Muscle of back (tissue), 11 donors: ENCODE measurements around the gene NT5DC2. TPM values are rescaled to one million over a fixed set of nuclear protein-coding genes. Genes with fewer than 3 reads are reported as not detected.

Experiments used
- DNase-seq, 3 donors: peaks; one replicate each; pipeline versions ENCODE4 v3.0.0 to v3.0.0-alpha.2; 2013
- polyA plus RNA-seq, 10 donors: library from polyadenylated mRNA; unstranded; fragments of 120-200 nt; gene quantifications; one replicate each; pipeline ENCODE4 v1.2.1, GENCODE V29; 2013; ENCODE audit not compliant: insufficient read length in 10 of 10

The NT5DC2 gene
- polyA plus RNA-seq, 10 donors: 68.1 to 146 (median 93.2) TPM

DNA sequence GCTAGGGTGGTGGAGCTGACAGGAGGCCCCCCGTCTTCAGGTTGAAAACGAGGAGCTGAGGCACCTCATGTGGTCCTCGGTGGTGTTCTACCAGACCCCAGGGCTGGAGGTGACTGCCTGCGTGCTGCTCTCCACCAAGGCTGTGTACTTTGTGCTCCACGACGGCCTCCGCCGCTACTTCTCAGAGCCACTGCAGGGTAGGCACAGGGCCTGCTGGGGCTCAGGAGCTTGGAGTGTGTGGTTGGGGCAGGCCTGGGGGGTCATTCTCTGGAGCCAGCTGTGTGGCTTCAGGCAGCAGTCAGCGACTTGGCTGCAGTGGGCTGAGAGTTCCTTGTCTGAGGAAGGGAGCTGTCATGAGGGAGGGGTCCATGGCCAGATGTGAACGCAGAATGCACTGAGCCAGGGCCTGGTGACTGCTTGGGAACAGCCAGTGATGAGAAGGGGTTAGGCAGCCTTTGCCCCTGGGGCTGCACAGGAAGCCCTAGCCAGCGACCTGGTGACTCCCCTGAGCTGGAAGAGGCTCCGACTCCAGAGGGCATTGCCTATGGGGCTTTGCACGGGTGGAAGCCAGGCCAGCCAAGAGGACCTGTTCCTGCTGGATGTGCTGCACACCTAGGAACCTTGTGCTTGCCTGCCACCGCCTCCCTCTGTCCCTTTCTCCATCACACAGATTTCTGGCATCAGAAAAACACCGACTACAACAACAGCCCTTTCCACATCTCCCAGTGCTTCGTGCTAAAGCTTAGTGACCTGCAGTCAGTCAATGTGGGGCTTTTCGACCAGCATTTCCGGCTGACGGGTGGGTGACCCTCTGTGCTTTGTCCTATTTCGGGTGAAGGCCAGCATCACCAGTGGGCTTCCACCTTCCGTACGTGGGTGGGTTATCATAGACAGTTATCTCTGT is 43.4 kb downstream of the NT5DC2 start:
- DNase-seq: no peak

DNA sequence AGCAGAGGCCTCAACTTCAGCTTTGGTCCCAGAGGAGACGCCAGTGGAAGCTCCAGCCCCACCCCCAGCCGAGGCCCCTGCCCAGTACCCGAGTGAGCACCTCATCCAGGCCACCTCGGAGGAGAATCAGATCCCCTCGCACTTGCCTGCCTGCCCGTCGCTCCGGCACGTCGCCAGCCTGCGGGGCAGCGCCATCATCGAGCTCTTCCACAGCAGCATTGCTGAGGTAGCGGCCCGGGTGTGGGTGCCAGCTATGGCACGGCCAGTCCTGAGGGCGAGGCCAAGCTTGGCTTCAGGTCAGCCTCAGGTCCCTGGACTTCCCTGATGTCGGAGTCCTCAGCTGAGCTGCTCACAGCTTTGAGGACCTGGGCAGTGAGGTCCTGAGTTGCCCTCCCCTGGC is 44.2 kb downstream of the NT5DC2 start:
- DNase-seq: no peak

- no peak for DNase-seq
Observed at GRCh38 chr3:52488746-52489145, 44.9 kb downstream of the NT5DC2 start.

DNA sequence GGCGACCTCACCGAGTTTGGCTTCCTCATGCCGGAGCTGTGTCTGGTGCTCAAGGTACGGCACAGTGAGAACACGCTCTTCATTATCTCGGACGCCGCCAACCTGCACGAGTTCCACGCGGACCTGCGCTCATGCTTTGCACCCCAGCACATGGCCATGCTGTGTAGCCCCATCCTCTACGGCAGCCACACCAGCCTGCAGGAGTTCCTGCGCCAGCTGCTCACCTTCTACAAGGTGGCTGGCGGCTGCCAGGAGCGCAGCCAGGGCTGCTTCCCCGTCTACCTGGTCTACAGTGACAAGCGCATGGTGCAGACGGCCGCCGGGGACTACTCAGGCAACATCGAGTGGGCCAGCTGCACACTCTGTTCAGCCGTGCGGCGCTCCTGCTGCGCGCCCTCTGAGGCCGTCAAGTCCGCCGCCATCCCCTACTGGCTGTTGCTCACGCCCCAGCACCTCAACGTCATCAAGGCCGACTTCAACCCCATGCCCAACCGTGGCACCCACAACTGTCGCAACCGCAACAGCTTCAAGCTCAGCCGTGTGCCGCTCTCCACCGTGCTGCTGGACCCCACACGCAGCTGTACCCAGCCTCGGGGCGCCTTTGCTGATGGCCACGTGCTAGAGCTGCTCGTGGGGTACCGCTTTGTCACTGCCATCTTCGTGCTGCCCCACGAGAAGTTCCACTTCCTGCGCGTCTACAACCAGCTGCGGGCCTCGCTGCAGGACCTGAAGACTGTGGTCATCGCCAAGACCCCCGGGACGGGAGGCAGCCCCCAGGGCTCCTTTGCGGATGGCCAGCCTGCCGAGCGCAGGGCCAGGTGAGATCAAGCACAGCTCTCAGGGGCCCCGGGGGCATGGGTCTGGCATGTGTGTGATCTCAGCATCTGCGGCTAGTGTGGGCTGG is 45.6 kb downstream of the NT5DC2 start:
- no peak for DNase-seq

- DNase-seq: no peak
Observed at GRCh38 chr3:52487050-52487787, 46.4 kb downstream of the NT5DC2 start.

GRCh38 chr3:52484680-52485461 is 48.8 kb downstream of the NT5DC2 start:
- no peak for DNase-seq

GRCh38 chr3:52483577-52484381 is 49.9 kb downstream of the NT5DC2 start:
- DNase-seq: peak in 1 of 3 donors; percentile 54

GRCh38 chr3:52483081-52483480 is 50.6 kb downstream of the NT5DC2 start:
- DNase-seq: no peak

- DNase-seq: no peak
Observed at GRCh38 chr3:52481819-52482521, 51.7 kb downstream of the NT5DC2 start.

- no peak for DNase-seq
Observed at GRCh38 chr3:52480768-52481715, 52.6 kb downstream of the NT5DC2 start.

GRCh38 chr3:52479877-52480575 is 53.6 kb downstream of the NT5DC2 start:
- no peak for DNase-seq

DNA sequence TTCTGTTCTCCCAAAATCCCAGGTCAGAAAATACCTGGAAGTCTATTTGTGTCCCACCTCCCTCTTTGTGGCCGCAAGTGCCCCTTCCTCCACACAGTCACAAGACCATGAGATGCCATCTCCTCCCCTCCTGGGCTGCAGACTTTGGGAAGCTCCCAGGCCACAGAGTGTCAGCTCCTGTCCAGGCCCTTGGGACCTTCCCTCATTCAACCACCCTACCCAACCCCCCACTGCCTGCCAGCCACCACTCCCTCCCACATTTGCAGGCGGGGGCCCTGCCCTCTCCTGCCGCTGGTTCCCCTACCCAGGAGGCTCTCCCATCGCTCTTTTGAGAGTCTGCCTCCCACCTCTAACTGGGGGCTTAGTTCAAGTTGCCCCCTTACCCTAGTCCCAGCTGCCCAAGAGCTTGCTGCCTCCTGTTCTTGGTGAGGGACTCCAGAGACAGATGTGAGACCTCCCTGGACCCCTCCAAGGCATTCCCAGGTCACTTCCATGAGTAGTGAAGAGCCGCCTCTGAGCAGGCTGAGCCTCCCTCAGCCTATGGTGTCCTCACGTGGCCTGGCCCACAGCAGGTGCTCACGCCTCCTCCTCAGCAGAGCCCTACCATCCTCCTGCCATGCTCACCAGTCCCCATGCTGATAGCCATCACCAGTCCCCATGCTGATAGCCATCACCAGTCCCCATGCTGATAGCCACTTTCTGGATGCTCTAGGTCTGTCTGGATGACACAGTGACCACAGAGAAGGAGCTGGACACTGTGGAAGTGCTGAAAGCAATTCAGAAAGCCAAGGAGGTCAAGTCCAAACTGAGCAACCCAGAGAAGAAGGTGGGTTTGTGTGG is 54.4 kb downstream of the NT5DC2 start:
- DNase-seq: no peak

DNA sequence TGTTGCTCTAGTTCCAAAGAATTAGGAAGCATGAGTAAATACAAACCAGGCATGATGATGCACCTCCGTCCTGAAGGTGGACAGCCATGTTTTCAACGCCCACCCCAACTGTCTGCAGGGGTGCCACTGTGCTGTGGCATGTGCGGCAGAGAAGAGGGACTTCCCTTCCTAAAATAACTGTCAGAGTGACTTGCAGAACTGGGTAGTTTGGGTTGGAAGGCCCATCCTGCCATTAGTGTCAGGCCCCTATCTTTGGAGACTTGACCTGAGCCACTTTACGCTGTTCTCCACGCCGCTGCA is 55.9 kb downstream of the NT5DC2 start:
- no peak for DNase-seq

DNA sequence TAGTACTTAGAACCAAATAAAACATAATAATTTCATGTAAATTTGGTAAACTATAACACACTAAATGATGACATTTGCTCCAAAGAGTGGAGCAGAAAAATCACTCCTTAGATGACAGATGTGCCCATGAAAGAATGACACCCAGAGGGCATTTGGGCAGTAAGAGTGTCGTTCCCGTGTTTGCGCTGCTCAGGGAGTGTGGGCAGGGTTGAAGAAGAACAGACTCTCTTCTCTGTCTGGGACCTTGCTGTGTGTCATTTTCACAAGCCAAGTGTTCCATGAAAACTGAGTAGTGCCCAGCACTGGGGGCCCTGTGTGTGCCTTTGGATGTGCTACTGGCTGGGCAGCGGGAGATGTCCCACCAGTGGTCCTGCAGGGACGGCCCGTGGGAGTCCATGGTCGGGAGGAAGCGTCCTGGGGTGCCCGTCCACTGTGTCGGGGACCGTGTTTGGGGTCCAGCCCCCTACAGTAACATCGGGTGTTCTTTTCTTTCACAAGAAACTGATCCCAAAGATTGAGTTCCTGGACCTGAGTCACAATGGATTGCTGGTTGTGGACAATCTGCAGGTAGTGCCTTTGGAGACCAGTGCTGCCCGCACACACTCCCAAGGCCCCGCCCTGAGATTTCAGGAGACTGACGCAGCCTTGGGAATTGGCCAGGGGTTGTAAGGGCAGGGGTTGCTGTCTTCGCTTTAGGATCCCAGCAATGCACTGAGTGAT is 56.4 kb downstream of the NT5DC2 start:
- no peak for DNase-seq
